Measurements from ENCODE around the gene MICAL2.

Gene MICAL2

GRCh38 chr11:12253843-12254281 lies 143.5 kb downstream of the MICAL2 start:
- peak in 2 of 3 experiments; percentile 21 to 50 for DNase-seq

GRCh38 chr11:12258451-12258850 lies 148.1 kb downstream of the MICAL2 start:
- no peak for DNase-seq

GRCh38 chr11:12259956-12260355 lies 149.6 kb downstream of the MICAL2 start:
- no peak for DNase-seq

GRCh38 chr11:12260731-12261521 lies 150.5 kb downstream of the MICAL2 start:
- DNase-seq: no peak

- no peak for DNase-seq
These were observed 151.2 kb downstream of the MICAL2 start for GRCh38 chr11:12261551-12261950.

- DNase-seq: no peak
These were observed 152.8 kb downstream of the MICAL2 start for GRCh38 chr11:12263141-12263693.

GRCh38 chr11:12264361-12264760 lies 154.0 kb downstream of the MICAL2 start:
- no peak for DNase-seq

GRCh38 chr11:12266132-12266531 lies 155.7 kb downstream of the MICAL2 start:
- no peak for DNase-seq

- no peak for DNase-seq
These were observed 156.6 kb downstream of the MICAL2 start for GRCh38 chr11:12266943-12267342.

- DNase-seq: no peak
These were observed 157.5 kb downstream of the MICAL2 start for GRCh38 chr11:12267921-12268320.

- peak in 1 of 3 experiments; percentile 11 for DNase-seq
These were observed 158.7 kb downstream of the MICAL2 start for GRCh38 chr11:12269104-12269441.

- DNase-seq: no peak
These were observed 159.2 kb downstream of the MICAL2 start for GRCh38 chr11:12269446-12270214.

GRCh38 chr11:12270215-12270797 lies 159.9 kb downstream of the MICAL2 start:
- DNase-seq: no peak

GRCh38 chr11:12270817-12271216 lies 160.4 kb downstream of the MICAL2 start:
- no peak for DNase-seq

GRCh38 chr11:12271241-12271640 lies 160.9 kb downstream of the MICAL2 start:
- peak in 2 of 3 experiments; percentile 28 to 53 for DNase-seq

- no peak for DNase-seq
These were observed 161.5 kb downstream of the MICAL2 start for GRCh38 chr11:12271826-12272366.

- no peak for DNase-seq
These were observed 162.6 kb downstream of the MICAL2 start for GRCh38 chr11:12272821-12273617.

GRCh38 chr11:12273618-12273995 lies 163.2 kb downstream of the MICAL2 start:
- DNase-seq: no peak

GRCh38 chr11:12274056-12274455 lies 163.7 kb downstream of the MICAL2 start:
- no peak for DNase-seq

GRCh38 chr11:12274558-12275197 lies 164.3 kb downstream of the MICAL2 start:
- DNase-seq: no peak

GRCh38 chr11:12275818-12276217 lies 165.4 kb downstream of the MICAL2 start:
- DNase-seq: no peak

- DNase-seq: peak; percentile 76 to 96 (median 93)
These were observed 166.0 kb downstream of the MICAL2 start for GRCh38 chr11:12276356-12276755.
